ENCODE measurements around the gene NETO2. TPM values are rescaled to one million over a fixed set of nuclear protein-coding genes. Genes with fewer than 3 reads are reported as not detected.
"Not testable (repeated sequence)": the region's sequence is repeated elsewhere in the genome, so short reads cannot be mapped to it uniquely, and the experiment has no call there.

NETO2 gene
- total RNA-seq, 2 donors from 2014 or later: 17.9 to 67.0 TPM

DNA sequence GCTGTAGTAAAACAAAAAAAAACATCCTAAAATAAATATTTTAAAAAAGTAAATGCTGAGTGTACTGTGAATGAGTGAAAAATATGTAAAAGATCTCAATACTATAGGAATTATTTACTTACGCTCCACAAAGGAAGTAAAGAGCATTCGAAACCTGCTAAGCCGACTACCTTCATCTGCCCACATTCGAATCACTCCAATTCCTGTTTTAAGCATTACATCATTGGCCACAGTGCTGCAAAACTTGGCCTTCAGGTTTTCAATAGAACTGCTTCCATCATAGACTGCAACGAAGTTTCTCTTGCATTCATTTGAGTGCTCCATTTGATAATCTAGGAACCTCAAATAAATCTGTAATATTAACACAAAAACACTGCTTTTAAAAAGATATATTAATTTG lies 34.4 kb downstream of the NETO2 start:
- no peak for ATAC-seq (replicated peaks)
- Mint-ChIP-seq H3K4me3 (no peak overlapping the region), H3K27me3 (no peaks in the 10 kb centered on the region), H3K9me3 (no peaks in the 10 kb centered on the region), H3K36me3 (ENCODE audit: low read depth) (peaks cover 52% of the 10 kb centered on the region), H3K4me1 (peaks cover 4% of the 10 kb centered on the region), H3K27ac (no peak overlapping the region)

DNA sequence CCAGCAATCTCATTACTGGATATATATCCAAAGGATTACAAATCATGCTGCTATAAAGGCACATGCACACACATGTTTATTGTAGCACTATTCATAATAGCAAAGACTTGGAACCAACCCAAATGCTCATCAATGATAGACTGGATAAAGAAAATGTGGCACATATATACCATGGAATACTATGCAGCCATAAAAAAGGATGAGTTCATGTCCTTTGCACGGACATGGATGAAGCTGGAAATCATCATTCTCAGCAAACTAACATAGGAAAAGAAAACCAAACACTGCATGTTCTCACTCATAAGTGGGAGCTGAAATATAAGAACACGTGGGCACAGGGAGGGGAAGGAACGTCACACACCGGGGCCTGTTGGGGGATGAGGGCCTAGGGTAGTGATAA lies 40.8 kb downstream of the NETO2 start:
- H3K4me3 Mint-ChIP-seq; ATAC-seq (replicated peaks); H3K27me3 Mint-ChIP-seq; H3K27ac Mint-ChIP-seq; H3K4me1 Mint-ChIP-seq; H3K9me3 Mint-ChIP-seq: not testable (repeated sequence)
- H3K36me3 Mint-ChIP-seq (ENCODE audit: low read depth): peaks cover 96% of the 10 kb centered on the region

DNA sequence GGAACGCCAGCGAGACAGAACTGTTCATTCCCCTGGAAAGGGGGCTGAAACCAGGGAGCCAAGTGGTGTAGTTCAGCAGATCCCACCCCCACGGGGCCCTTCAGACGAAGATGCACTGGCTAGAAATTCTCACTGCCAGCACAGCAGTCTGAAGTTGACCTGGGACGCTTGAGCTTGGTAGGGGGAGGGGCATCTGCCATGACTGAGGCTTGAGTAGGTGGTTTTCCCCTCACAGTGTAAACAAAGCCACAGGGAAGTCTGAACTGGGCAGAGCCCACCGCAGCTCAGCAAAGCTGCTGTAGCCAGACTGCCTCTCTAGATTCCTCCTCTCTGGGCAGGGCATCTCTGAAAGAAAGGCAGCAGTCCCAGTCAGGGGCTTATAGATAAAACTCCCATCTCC lies 46.6 kb downstream of the NETO2 start:
- Mint-ChIP-seq H3K4me1 (peaks cover 15% of the 10 kb centered on the region), H3K36me3 (ENCODE audit: low read depth) (peaks cover 79% of the 10 kb centered on the region)
- not testable (repeated sequence) for H3K9me3 Mint-ChIP-seq; H3K4me3 Mint-ChIP-seq; H3K27me3 Mint-ChIP-seq; ATAC-seq (replicated peaks); H3K27ac Mint-ChIP-seq

DNA sequence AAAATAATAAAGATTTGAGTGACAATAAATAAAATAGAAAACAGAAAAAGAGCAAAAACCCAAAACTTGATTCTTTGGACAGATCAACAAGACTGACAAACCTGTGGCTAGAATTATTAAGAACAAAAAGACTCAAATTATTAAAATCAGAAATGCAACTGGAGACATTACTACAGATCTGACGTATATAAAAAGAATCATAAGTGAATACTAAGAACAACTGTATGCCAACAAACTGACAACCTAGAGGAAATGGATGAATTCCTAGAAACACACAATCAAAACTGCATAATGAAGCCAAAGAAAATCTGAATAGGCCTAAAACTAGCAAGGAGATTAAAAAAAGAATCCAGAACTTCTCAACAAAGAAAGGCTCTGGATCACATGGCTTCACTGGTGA lies 47.4 kb downstream of the NETO2 start:
- peak; percentile 59 for ATAC-seq (replicated peaks)
- Mint-ChIP-seq H3K27ac (peak overlapping the region; percentile 74), H3K36me3 (ENCODE audit: low read depth) (peaks cover 70% of the 10 kb centered on the region), H3K4me1 (peaks cover 15% of the 10 kb centered on the region), H3K9me3 (no peaks in the 10 kb centered on the region), H3K4me3 (peak overlapping the region; percentile 44), H3K27me3 (no peaks in the 10 kb centered on the region)

DNA sequence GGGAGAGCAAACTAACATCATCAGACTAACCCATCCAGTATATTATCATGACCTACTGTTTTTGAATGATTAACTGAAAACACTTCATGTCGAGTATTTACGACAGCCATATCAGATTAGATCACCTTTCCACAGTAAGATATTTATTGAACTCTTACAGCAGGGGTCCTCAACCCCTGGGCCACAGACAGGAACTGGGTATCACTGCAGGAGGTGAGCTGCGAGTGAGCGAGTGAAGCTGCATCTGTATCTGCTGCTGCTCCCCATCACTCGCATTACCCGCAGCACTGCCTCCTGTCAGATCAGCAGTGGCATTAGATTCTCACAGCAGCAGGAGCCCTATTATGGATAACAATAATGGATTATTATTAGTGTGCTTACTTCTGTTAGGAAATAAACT lies 59.5 kb downstream of the NETO2 start:
- no peaks in the 10 kb centered on the region for H3K4me1 Mint-ChIP-seq
- no peak overlapping the region for H3K27ac Mint-ChIP-seq
- no peaks in the 10 kb centered on the region for H3K9me3 Mint-ChIP-seq
- H3K36me3 Mint-ChIP-seq (ENCODE audit: low read depth): peaks cover 36% of the 10 kb centered on the region
- no peak overlapping the region for H3K4me3 Mint-ChIP-seq
- no peak for ATAC-seq (replicated peaks)
- H3K27me3 Mint-ChIP-seq: no peaks in the 10 kb centered on the region

DNA sequence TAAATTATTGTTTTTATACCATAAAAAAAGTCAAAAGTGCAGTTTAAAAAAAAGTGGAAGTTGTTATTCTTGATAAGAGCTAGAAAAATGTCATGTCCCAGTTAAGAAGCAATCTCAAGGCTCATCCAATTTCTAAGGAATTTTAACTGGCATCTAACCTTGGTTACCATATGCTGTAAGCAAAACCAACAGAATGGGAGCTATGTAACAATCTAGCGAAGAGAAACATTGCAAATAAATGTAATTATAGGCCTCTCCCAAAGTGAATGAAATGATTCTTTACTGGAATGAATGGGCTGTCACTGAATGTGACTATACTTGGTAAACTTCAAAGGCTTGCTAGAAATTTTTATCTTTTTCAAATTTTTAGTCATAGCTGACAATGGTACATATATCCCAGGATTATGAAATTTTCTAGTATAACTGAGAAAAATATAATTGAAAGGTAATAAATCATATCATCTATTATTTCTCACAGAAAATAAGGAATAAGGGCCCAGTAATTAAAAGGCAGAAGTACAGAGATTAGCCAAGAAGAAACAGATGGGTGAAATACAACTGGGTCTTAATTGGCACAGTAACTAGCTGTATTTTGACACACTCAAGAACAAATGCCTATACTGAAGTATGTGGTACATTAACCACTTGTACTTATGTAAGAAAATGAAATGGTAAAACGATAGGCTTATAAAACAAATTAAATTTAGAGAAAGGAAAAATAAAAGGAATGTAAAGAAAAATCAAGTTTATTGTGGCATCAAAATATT lies 61.5 kb downstream of the NETO2 start:
- Mint-ChIP-seq H3K9me3 (no peaks in the 10 kb centered on the region), H3K36me3 (ENCODE audit: low read depth) (peaks cover 30% of the 10 kb centered on the region), H3K27ac (no peak overlapping the region), H3K4me1 (no peaks in the 10 kb centered on the region), H3K4me3 (no peak overlapping the region), H3K27me3 (no peaks in the 10 kb centered on the region)
- ATAC-seq (replicated peaks): no peak

DNA sequence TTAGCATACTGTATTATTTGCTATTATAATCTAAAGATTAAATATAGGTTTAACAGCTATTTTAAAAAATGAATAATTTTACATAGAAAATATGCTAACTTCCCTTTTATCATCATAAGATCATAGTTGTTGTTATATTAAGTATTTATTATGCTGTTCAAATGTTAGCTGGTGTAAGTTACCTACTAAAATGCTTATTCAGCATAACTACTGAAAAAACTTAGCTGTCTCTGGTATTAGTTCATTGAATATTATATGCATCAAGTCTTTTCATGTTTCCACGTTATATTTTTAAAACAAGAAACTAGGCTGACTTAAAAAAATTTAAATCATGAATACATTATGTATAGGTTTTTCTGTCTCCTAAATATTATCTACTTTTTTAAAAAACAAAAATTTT lies 62.6 kb downstream of the NETO2 start:
- H3K36me3 Mint-ChIP-seq (ENCODE audit: low read depth): peaks cover 25% of the 10 kb centered on the region
- H3K27me3 Mint-ChIP-seq: no peaks in the 10 kb centered on the region
- H3K4me1 Mint-ChIP-seq: no peaks in the 10 kb centered on the region
- H3K4me3 Mint-ChIP-seq: no peak overlapping the region
- H3K9me3 Mint-ChIP-seq: no peaks in the 10 kb centered on the region
- ATAC-seq (replicated peaks): no peak
- no peak overlapping the region for H3K27ac Mint-ChIP-seq

DNA sequence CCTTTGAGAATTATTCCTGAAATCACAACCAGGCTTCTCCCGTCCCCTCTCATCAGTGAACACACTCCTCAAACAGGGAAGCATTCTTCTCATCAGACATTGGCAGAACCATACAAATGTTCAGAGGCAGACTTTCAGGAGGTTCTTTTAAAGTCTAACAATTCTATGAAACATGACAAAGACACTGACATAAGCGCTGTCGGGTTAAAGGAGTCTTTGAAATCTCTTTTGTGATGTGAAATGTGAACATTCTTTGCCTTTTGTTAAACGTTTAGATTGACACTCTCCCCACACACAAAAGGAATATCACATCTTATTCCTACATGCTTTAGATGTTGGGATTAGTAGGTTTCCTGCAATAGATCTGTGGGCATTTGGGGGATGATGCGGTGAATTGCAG lies 63.9 kb downstream of the NETO2 start:
- Mint-ChIP-seq H3K4me1 (no peaks in the 10 kb centered on the region), H3K27ac (no peak overlapping the region), H3K4me3 (no peak overlapping the region), H3K36me3 (ENCODE audit: low read depth) (peaks cover 22% of the 10 kb centered on the region), H3K27me3 (no peaks in the 10 kb centered on the region), H3K9me3 (no peaks in the 10 kb centered on the region)
- no peak for ATAC-seq (replicated peaks)

DNA sequence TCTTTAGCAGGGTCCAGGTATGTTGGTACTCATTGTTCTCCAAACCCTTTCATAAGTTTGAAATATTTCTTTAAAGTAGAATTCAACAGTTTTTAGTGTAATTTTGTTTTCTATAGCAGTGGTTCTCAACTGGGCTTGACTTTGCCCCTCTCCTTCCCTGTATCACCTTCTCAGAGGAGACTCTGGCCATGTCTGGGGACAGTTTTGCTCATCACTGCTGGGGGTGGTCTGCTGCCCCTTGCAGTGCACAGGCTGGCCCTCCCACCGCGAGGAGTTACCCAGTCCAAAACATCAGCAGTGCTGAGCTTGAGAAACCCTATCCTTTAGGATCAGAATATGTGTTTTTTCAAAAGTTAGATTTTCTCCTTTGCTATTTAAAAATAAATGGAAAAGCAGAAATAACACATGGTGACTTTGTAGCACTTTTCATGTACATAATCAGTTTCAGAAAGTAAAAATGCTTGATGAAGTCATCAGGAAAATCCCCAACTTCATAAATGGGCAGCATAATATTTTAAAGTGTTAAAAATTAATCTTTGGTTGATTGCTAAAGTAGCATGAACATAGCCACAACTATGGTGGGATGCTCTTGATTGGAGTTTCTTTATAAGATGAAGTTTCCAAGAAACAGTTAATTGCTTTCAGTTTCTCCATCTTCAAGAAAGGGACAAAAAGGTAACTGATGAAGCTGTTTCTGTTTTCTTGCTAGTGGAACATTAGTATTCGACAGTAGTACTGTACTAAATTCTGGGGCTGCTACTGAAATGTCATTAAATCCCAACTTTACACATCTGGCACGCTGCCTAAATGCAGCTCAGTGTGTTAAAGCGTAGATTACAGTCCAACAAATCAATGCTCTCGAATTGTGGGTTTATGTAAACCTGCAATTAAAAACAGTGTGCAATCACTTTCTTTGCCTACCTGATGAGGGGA lies 70.3 kb downstream of the NETO2 start:
- Mint-ChIP-seq H3K27ac (no peak overlapping the region), H3K27me3 (no peaks in the 10 kb centered on the region), H3K9me3 (no peaks in the 10 kb centered on the region), H3K4me3 (no peak overlapping the region), H3K36me3 (ENCODE audit: low read depth) (no peaks in the 10 kb centered on the region), H3K4me1 (peaks cover 5% of the 10 kb centered on the region)
- ATAC-seq (replicated peaks): no peak

DNA sequence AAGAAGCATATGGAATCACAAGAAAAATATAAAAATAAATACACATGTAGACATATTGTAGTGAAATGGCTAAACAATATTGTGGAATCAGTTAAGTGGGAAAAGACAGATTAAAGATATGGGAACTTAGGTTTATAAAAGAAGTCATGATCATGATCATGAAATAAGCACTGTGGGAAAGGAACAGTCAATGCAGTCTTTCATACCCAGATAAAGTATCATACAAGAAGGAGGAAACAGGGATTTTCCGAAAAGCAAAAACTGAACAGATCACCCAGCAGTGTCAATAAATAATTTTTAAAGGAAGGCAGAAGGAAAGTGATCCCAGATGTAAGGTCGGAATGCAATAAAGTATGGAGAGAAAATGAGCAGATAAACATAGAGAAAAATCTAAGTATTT lies 71.6 kb downstream of the NETO2 start:
- no peak for ATAC-seq (replicated peaks)
- Mint-ChIP-seq H3K27ac (no peak overlapping the region), H3K9me3 (no peaks in the 10 kb centered on the region), H3K36me3 (ENCODE audit: low read depth) (no peaks in the 10 kb centered on the region), H3K4me3 (no peak overlapping the region), H3K4me1 (peaks cover 5% of the 10 kb centered on the region), H3K27me3 (no peaks in the 10 kb centered on the region)

DNA sequence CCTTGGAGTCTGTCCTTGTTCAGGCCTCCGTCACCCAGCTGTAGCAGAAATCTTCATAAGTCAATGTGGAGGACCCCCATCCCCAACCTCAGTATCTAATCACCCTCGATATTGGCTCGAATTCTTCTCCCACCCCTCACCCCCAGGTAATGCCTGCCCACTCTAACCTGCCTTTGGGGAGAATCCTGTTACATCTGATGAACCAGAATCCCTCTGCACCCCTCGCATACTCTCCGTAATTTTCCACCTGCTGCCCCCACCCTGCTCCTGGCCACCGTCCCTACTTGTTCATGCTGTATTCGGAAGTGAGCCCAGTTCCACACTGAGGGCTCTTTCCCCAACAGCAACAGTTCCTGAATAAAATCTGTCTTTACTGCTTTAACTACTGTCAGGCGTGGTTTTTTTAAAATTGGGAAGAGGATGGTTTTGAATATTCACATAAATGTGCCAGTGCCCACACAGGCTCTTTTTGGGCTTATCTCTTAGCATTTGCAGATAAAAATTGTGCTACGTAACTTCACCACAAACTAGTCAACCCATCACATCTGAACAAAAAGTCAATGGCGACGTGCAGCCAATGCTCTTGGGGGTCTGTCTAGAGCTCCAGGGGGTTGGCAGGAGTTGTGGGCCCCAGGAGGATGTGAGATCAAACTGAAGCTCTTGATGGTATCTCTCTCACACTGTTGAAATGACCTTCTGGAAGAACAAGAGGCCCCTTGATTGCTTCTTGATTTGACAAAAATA lies 73.7 kb downstream of the NETO2 start:
- H3K4me1 Mint-ChIP-seq: peaks cover 5% of the 10 kb centered on the region
- no peaks in the 10 kb centered on the region for H3K36me3 Mint-ChIP-seq (ENCODE audit: low read depth)

DNA sequence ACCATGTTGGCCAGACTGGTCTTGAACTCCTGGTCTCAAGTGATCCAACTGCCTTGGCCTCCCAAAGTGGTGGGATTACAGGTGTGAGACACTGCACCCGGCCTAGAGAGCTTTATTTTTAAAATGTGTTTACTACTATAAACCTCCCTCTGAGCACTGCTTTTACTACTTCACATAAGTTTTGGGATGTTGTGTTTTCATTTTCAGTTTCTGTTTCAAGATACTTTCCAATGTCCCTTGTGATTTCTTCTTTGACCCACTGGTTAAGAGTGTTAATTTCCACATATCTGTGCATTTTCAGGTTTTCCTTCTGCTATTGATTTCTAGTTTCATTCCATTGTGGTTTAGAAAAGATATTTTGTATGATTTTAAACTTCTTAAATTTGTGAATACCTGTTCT lies 74.4 kb downstream of the NETO2 start:
- peaks cover 5% of the 10 kb centered on the region for H3K4me1 Mint-ChIP-seq
- no peaks in the 10 kb centered on the region for H3K36me3 Mint-ChIP-seq (ENCODE audit: low read depth)
- ATAC-seq (replicated peaks): no peak
- H3K9me3 Mint-ChIP-seq: no peaks in the 10 kb centered on the region
- H3K27ac Mint-ChIP-seq: no peak overlapping the region
- H3K27me3 Mint-ChIP-seq: no peaks in the 10 kb centered on the region
- no peak overlapping the region for H3K4me3 Mint-ChIP-seq

More for the DNA sequence above, 73.7 kb downstream of the NETO2 start:
- Mint-ChIP-seq H3K27me3 (no peaks in the 10 kb centered on the region), H3K27ac (no peak overlapping the region), H3K4me3 (no peak overlapping the region), H3K9me3 (no peaks in the 10 kb centered on the region)
- ATAC-seq (replicated peaks): no peak

DNA sequence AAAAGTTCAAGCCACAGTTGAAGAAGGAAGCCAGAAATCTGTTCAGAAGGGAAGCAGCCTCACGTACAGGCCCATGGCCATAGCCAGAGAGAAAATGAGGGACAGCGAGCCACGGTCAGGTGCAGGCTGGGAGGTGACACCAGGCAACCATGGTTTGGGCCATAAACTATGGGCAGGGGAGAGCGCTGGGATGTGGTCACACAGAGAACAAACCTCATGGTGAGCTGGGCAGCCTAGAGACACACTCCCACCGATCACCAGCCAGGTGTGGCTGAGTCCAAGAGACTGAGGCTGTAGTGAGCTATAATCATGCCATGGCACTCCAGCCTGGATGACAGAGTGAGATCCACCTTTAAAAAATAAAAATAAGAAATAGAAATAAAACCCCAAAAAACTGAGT lies 76.5 kb downstream of the NETO2 start:
- H3K4me1 Mint-ChIP-seq: peaks cover 5% of the 10 kb centered on the region
- H3K9me3 Mint-ChIP-seq: peaks cover 6% of the 10 kb centered on the region
- no peaks in the 10 kb centered on the region for H3K36me3 Mint-ChIP-seq (ENCODE audit: low read depth)
- no peak overlapping the region for H3K27ac Mint-ChIP-seq
- H3K27me3 Mint-ChIP-seq: no peaks in the 10 kb centered on the region
- H3K4me3 Mint-ChIP-seq: no peak overlapping the region
- ATAC-seq (replicated peaks): no peak

DNA sequence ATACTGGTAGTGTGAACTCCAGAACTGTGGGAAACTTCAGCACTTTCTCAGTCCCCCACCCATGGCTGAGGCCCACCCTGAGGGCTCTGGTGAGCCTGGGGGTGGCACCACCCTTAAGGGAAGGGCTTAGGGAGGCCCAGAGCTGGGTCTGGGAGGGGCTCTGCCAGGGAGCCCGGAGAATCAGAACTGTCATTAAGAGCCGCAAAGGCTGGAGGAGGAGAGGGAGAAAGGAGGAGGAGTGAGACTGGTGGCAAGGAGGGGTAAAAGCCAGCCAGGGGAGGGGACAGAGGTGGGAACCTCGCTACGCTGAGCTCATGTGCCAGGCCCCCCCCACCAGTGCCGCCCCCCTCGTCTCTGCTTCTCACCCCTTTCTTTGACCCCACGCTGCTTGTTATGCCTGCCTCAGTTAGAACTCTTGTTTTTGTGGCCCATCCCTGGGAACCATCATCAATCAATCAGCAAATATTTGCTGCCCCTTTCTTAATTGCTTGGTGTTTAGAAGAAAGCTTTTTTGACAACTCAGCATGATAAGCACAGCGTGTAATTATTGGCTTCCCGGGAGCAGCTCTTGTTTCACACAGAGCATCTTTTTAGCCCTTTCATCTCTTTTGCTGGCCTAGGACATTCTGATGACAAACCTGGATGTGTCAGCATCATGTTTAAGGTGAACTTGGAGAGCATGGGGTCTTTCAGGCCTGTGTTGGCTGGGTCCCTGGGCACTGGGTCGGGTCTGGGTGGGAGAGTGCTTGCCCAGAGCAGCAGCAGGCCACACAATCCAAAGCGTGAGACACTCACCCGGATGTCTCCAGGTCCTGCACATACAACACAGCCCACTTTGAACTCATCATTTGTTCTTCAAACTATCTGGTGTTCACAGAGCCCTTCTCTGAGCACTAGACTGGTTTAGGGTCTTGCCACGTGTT lies 77.7 kb downstream of the NETO2 start:
- peaks cover 5% of the 10 kb centered on the region for H3K4me1 Mint-ChIP-seq
- no peak overlapping the region for H3K27ac Mint-ChIP-seq
- H3K36me3 Mint-ChIP-seq (ENCODE audit: low read depth): no peaks in the 10 kb centered on the region
- H3K27me3 Mint-ChIP-seq: no peaks in the 10 kb centered on the region
- H3K4me3 Mint-ChIP-seq: no peak overlapping the region
- peaks cover 6% of the 10 kb centered on the region for H3K9me3 Mint-ChIP-seq
- no peak for ATAC-seq (replicated peaks)

Measured in activated T-helper 17 cell treated with anti-CD3 and anti-CD28 coated beads, Interleukin-2, amount 50 U/mL, for 72 hours (primary cell).